Endothelial cell of umbilical vein (primary cell): Measurements from ENCODE around the gene IL17RD.

Experiments
- CTCF ChIP-seq, 2 donors: IDR thresholded peaks; 1 replicate in 1 of 2; 2 replicates in 1 of 2; pipeline ENCODE4 v1.5.1; 2011; ENCODE audit warnings: low read length in 2 of 2, mild to moderate bottlenecking in 2 of 2, moderate library complexity in 2 of 2, control low read depth in 1 of 2, inconsistent platforms in 1 of 2, low read depth in 1 of 2; ENCODE audit not compliant: insufficient read depth in 1 of 2; ENCODE audit errors: extremely low read depth in 1 of 2
- EZH2 ChIP-seq: IDR thresholded peaks from 2 replicates; pipeline ENCODE4 v1.6.1; 2012; ENCODE audit warnings: borderline replicate concordance, low read depth, mild to moderate bottlenecking, moderate library complexity, low read length, inconsistent platforms; ENCODE audit not compliant: severe bottlenecking
- FOS ChIP-seq: IDR thresholded peaks from 2 replicates; pipeline ENCODE4 v1.6.1; 2011; ENCODE audit warnings: mild to moderate bottlenecking, low read length, moderate library complexity, borderline replicate concordance; ENCODE audit not compliant: insufficient read depth
- MAX ChIP-seq: IDR thresholded peaks from 2 replicates; pipeline ENCODE4 v1.6.1; 2011; ENCODE audit not compliant: insufficient read depth, insufficient read length
- MYC ChIP-seq: IDR thresholded peaks from one replicate; pipeline ENCODE4 v1.6.1; 2011; ENCODE audit warnings: mild to moderate bottlenecking, low read depth, low read length

- TF ChIP-seq CTCF (IDR thresholded peaks at IDR 0.05; ENCODE audit: extremely low read depth in 1 of 2, insufficient read depth in 1 of 2, low read depth in 1 of 2, low read length in 2 of 2) (no peak), FOS (no peak), EZH2 (no peak), MYC (no peak), MAX (no peak)
These were observed 10.9 kb upstream of the IL17RD start for GRCh38 chr3:57176045-57176444.
